ENCODE data around the gene SMKR1.
A peak's percentile ranks its signal among the peaks of the same experiment; 100 is the strongest.
"Not testable (repeated sequence)": the region's sequence is repeated elsewhere in the genome, so short reads cannot be mapped to it uniquely, and the experiment has no call there.

SMKR1 gene

DNA sequence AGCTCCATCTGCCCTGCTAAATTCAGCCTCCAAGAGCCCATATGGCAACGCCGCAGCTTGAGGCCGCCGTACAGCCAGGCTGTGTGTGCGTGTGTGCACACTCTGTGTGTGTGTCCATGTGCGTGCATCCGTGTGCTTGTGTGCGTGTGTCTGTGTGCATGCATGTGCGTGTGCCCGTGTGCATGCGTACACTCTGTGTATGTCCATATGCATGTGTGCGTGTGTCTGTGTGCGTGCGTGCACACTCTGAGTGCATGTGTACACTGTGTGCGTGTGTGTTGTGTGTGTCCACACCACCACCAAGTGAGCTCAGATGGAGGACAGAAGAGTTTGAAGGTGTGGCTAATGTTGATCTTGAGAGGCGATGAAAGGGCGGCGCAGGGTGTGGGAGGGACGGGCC is 30.0 kb downstream of the SMKR1 start:
- TF ChIP-seq POU2F2 (IDR thresholded peaks at IDR 0.05; ENCODE audit: low read depth, low read length): no peak
- no peak for TF ChIP-seq SPI1 (IDR thresholded peaks at IDR 0.05; ENCODE audit: low read depth, low read length)
- TF ChIP-seq POLR2AphosphoS5 (IDR thresholded peaks at IDR 0.05; ENCODE audit: low read depth, low read length): no peak
- TF ChIP-seq PAX5 (IDR thresholded peaks at IDR 0.05; ENCODE audit: insufficient read depth, low read length, severe bottlenecking): no peak
- TF ChIP-seq POLR2A (IDR thresholded peaks at IDR 0.05; ENCODE audit: low read depth, low read length): no peak
- TF ChIP-seq TAF1 (IDR thresholded peaks at IDR 0.05; ENCODE audit: low read depth, low read length): no peak
- FAIRE-seq: no peak

DNA sequence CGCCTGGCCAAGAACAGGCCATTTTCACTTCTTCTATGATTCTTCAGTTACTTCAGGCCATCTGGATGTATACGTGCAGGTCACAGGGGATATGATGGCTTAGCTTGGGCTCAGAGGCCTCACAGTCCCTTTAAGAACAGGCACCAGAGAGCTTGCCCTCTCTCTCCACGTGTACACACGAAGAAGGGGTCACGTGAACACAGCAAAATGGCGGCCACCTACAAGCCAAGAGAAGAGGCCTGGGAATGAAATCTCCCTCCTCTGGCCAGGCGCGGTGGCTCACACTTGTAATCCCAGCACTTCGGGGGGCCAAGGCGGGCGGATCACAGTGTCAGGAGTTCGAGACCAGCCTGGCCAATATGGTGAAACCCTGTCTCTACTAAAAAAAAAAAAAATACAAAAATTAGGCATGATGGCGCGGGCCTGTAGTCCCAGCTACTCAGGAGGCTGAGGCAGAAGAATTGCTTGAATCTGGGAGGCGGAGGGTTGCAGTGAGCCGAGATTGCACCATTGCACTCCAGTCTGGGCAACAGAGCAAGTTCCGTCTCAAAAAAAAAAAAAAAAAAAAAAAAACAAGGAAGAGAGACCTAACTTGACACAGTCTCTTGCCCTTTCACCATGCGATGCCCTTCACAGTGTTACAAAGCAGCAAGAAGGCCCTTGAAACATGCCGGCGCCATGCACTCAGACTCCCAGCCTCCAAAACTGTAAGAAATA is 32.4 kb downstream of the SMKR1 start:
- FAIRE-seq; DNase-seq (ENCODE audit: insufficient read length, low spot score): not testable (repeated sequence)

More for the DNA sequence above, 30.0 kb downstream of the SMKR1 start:
- no peak for DNase-seq (ENCODE audit: insufficient read length, low spot score)

DNA sequence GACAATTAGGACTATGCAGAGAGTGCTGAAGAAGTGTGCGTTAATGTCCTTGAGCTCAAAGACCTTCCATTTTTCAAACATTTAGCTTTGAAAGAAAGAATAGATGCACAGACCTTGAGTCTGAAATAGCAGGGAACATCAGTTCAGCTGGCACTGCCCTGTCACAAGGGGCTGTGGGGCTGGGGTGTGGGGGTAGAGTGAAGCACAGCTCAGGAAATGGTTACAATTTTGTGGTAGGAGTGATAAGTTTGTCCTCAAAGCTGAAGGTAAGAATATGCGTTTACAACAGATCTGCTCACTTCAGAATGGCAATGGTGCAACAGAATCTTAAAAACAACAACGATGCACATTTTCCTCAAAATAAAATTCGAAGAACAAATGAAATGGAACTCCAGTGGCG is 33.6 kb downstream of the SMKR1 start:
- DNase-seq (ENCODE audit: insufficient read length, low spot score) (no peak), FAIRE-seq (no peak)
- TF ChIP-seq TAF1 (IDR thresholded peaks at IDR 0.05; ENCODE audit: low read depth, low read length) (no peak), PAX5 (IDR thresholded peaks at IDR 0.05; ENCODE audit: insufficient read depth, low read length, severe bottlenecking) (no peak), POU2F2 (IDR thresholded peaks at IDR 0.05; ENCODE audit: low read depth, low read length) (no peak), POLR2AphosphoS5 (IDR thresholded peaks at IDR 0.05; ENCODE audit: low read depth, low read length) (no peak), POLR2A (IDR thresholded peaks at IDR 0.05; ENCODE audit: low read depth, low read length) (no peak), SPI1 (IDR thresholded peaks at IDR 0.05; ENCODE audit: low read depth, low read length) (no peak)

DNA sequence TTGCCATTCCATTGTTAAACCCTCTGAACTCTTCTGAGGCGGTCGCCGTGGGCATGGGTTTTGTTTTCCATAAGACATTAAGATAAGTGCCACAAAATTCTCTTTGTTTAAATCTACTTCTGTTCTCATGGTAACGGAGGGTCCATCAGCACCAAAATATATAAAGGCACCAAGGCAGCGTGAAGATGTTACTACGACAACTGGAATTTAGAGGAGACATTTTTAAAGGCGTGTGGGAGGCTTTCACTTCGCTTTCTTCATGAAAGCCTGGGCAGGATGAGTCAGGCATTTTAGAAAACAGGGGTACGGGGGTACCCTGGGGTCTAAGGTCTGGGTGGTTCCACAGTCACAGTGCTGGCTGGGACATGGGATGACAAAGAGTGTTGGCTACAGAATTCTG is 34.0 kb downstream of the SMKR1 start:
- TF ChIP-seq SPI1 (IDR thresholded peaks at IDR 0.05; ENCODE audit: low read depth, low read length): peak; percentile 71
- TF ChIP-seq POU2F2 (IDR thresholded peaks at IDR 0.05; ENCODE audit: low read depth, low read length): no peak
- DNase-seq (ENCODE audit: insufficient read length, low spot score) (no peak), FAIRE-seq (no peak)

DNA sequence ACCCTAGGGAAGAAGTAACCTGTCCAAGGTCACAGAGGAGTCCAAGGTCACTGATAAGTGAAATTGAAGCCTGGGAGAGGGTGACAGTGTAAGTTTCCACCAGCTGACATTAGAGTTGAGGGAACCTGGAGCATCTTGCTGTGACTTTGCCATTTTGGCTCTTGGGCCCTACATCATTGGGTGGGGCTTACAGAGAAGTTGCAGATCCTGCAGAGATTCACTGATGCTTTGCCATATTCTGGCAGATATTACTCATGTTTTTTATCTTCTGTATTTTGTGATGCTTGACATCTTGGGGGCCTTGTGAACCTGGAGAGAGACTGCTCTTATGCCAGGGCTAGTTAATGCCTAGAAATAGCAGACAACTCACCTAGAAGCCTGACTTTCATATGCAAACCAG is 36.5 kb downstream of the SMKR1 start:
- no peak for DNase-seq (ENCODE audit: insufficient read length, low spot score)
- FAIRE-seq: no peak
- no peak for TF ChIP-seq POLR2AphosphoS5 (IDR thresholded peaks at IDR 0.05; ENCODE audit: low read depth, low read length)
- no peak for TF ChIP-seq POU2F2 (IDR thresholded peaks at IDR 0.05; ENCODE audit: low read depth, low read length)
- no peak for TF ChIP-seq PAX5 (IDR thresholded peaks at IDR 0.05; ENCODE audit: insufficient read depth, low read length, severe bottlenecking)
- no peak for TF ChIP-seq TAF1 (IDR thresholded peaks at IDR 0.05; ENCODE audit: low read depth, low read length)
- no peak for TF ChIP-seq POLR2A (IDR thresholded peaks at IDR 0.05; ENCODE audit: low read depth, low read length)
- TF ChIP-seq SPI1 (IDR thresholded peaks at IDR 0.05; ENCODE audit: low read depth, low read length): no peak

DNA sequence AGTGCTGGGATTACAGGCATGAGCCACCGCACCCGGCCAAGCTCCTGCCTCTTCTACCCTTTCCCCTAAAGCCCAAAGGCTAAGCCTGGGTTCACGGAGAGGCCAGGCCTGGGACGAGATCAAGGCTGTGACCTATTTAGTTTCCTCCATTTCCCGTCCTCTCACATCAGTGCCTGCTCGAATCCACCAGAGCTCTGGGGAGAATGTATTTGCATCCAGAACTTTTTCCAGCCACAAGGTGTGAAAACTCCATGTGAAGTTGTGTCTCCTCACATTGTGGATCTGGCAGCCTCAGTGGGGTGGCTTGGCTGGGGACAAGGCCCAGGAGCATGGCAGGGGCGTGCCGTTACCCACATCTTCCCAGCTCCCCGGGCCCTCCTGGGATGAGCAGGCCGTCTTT is 38.0 kb downstream of the SMKR1 start:
- DNase-seq (ENCODE audit: insufficient read length, low spot score) (no peak), FAIRE-seq (no peak)
- TF ChIP-seq SPI1 (IDR thresholded peaks at IDR 0.05; ENCODE audit: low read depth, low read length) (no peak), PAX5 (IDR thresholded peaks at IDR 0.05; ENCODE audit: insufficient read depth, low read length, severe bottlenecking) (no peak), POLR2A (IDR thresholded peaks at IDR 0.05; ENCODE audit: low read depth, low read length) (no peak)

DNA sequence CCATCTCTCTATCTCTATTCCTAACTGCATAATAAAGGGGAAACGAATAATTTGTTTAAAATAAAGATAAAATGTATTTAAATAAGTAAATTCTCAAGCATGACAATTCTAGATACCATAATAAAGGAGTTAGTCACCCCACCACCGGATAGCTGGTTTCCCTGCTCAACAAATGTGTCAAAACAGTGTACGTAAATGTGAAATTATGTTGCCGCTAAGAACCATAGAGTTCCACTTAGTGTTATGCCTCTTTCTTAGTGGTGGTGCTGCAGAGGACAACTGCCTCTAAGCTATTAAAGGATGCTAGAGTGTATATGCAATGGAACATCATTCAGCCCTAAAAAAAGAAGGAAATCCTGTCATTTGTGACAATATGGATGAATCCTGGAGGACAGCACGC is 42.4 kb downstream of the SMKR1 start:
- DNase-seq (ENCODE audit: insufficient read length, low spot score): no peak
- TF ChIP-seq POLR2AphosphoS5 (IDR thresholded peaks at IDR 0.05; ENCODE audit: low read depth, low read length) (no peak), PAX5 (IDR thresholded peaks at IDR 0.05; ENCODE audit: insufficient read depth, low read length, severe bottlenecking) (no peak), SPI1 (IDR thresholded peaks at IDR 0.05; ENCODE audit: low read depth, low read length) (no peak), POU2F2 (IDR thresholded peaks at IDR 0.05; ENCODE audit: low read depth, low read length) (no peak), TAF1 (IDR thresholded peaks at IDR 0.05; ENCODE audit: low read depth, low read length) (no peak), POLR2A (IDR thresholded peaks at IDR 0.05; ENCODE audit: low read depth, low read length) (no peak)
- FAIRE-seq: no peak

DNA sequence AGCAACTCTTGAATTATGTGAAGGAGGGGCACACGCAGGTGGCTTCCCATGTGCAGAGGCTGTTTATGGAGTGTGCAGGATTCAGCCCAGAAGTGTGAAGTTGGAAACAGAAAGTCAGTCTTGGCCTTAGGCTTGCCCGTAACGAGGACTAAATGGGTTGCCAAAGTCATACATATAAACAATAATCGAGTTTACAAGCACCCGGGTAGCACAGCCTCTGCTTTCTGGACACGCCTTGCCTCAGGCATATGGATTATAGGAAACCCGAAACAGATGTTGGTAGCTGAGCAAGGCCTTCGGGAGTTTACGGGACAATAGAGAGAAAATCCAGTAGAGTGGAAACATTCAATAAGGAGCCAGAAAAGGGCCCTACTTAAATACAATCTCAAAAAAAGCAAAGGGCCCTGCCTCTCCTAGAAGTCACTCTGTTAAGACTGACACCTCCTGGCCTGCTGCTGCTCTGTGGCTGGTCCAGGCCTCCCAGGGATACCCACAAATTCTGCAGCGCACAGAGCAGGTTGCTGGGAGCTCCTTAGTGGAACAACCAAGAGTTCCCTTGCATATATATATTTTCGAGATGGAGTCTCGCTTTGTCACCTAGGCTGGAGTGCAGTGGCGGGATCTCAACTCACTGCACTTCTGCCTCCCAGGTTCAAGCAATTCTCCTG is 48.5 kb downstream of the SMKR1 start:
- DNase-seq (ENCODE audit: insufficient read length, low spot score): no peak
- FAIRE-seq: no peak
- TF ChIP-seq TAF1 (IDR thresholded peaks at IDR 0.05; ENCODE audit: low read depth, low read length) (no peak), PAX5 (IDR thresholded peaks at IDR 0.05; ENCODE audit: insufficient read depth, low read length, severe bottlenecking) (no peak), POLR2AphosphoS5 (IDR thresholded peaks at IDR 0.05; ENCODE audit: low read depth, low read length) (no peak), POLR2A (IDR thresholded peaks at IDR 0.05; ENCODE audit: low read depth, low read length) (no peak), POU2F2 (IDR thresholded peaks at IDR 0.05; ENCODE audit: low read depth, low read length) (no peak), SPI1 (IDR thresholded peaks at IDR 0.05; ENCODE audit: low read depth, low read length) (no peak)

DNA sequence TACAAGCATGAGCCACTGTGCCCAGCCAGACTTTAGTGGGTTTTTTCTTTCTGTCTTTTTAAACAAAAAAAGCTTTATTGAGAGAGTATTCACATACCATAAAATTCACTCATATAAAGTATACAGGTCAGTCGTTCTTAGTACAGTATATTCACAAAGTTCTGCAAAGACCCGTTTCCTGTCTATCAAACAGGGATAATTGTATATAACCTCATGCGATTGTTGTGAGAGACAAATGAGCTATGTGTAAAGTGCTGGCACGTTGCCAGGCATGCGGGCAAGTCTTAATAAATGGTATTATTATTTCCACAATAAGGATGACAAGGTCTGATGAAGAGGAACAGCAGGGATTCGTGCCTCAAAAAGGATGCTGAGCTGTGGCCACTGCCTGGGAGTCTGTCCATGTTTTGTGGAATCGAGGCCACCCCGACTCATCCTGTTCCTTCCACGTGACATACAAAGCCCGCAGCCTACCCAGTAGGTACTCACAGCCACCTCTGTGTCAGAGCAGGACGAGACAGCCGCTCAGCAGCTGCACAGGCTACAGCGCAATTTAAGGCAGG is 51.6 kb downstream of the SMKR1 start:
- DNase-seq (ENCODE audit: insufficient read length, low spot score) (no peak), FAIRE-seq (no peak)
- TF ChIP-seq SPI1 (IDR thresholded peaks at IDR 0.05; ENCODE audit: low read depth, low read length) (0 out of 2 replicates have a peak, but pooled peaks have one; percentile 2), POLR2A (IDR thresholded peaks at IDR 0.05; ENCODE audit: low read depth, low read length) (no peak)

DNA sequence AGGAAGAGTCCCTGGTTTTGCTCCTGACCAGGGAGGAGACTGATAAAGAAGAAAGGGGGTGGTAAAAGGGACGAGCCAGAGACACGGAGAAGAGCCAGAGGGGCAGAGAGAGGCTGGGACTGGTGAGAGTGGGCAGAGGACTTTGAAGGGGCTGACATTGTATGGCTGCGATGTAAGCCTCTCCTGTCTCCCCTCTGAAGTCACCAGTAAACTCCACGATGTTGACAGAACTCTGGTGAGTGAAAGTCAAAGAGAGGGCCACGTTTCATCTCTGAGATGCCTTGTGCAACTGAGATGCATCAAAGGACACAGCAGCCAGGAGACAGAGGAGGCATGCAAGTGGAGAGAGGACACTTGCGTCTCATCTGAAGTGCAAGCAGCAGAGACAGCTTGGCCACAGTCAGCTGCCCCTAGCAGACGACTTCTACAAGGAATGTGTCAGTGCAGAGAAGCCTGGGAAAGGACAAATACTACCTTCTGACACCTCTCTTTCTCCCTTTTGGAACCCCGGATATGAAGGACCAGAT is 54.3 kb downstream of the SMKR1 start:
- DNase-seq (ENCODE audit: insufficient read length, low spot score) (no peak), FAIRE-seq (no peak)
- no peak for TF ChIP-seq SPI1 (IDR thresholded peaks at IDR 0.05; ENCODE audit: low read depth, low read length)
- no peak for TF ChIP-seq POLR2A (IDR thresholded peaks at IDR 0.05; ENCODE audit: low read depth, low read length)
- no peak for TF ChIP-seq POU2F2 (IDR thresholded peaks at IDR 0.05; ENCODE audit: low read depth, low read length)
- TF ChIP-seq TAF1 (IDR thresholded peaks at IDR 0.05; ENCODE audit: low read depth, low read length): no peak
- no peak for TF ChIP-seq POLR2AphosphoS5 (IDR thresholded peaks at IDR 0.05; ENCODE audit: low read depth, low read length)
- no peak for TF ChIP-seq PAX5 (IDR thresholded peaks at IDR 0.05; ENCODE audit: insufficient read depth, low read length, severe bottlenecking)

Measured in GM12891 (cell line).